H4 (cell line): ENCODE measurements around the gene DSTN. TPM values are rescaled to one million over a fixed set of nuclear protein-coding genes. Genes with fewer than 3 reads are reported as not detected.

Experiments
- DNase-seq: peaks from one replicate; pipeline ENCODE4 v3.0.0-alpha.2; 2015; ENCODE audit warnings: low spot score
- total RNA-seq: library from RNA; depleted of rRNA; stranded (reverse); fragments of >200 nt; shearing (Covaris generic); gene quantifications from 2 replicates; pipeline ENCODE4 v1.2.3, GENCODE V29; 2014

The DSTN gene
- total RNA-seq, 1 experiment from 2014 or later, result 303 TPM

DNA sequence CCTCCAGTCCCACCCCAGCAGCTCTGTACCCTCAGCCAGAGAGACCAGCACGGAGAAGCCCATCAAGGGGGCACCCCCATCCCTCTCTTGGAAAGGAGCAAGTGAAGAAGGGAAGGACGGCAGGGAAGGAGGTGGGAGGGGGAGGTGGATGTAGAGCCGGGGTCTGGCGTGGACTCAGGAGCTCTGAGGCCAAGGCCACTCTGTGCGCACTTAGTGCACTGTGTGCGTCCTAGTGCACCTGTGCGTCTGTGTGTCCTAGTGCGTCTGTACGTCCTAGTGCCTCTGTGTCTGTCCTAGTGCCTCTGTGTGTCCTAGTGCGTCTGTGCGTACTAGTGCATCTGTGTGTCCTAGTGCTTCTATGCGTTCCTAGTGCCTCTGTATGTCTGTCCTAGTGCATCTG is 54.2 kb downstream of the DSTN start:
- DNase-seq, result no peak

DNA sequence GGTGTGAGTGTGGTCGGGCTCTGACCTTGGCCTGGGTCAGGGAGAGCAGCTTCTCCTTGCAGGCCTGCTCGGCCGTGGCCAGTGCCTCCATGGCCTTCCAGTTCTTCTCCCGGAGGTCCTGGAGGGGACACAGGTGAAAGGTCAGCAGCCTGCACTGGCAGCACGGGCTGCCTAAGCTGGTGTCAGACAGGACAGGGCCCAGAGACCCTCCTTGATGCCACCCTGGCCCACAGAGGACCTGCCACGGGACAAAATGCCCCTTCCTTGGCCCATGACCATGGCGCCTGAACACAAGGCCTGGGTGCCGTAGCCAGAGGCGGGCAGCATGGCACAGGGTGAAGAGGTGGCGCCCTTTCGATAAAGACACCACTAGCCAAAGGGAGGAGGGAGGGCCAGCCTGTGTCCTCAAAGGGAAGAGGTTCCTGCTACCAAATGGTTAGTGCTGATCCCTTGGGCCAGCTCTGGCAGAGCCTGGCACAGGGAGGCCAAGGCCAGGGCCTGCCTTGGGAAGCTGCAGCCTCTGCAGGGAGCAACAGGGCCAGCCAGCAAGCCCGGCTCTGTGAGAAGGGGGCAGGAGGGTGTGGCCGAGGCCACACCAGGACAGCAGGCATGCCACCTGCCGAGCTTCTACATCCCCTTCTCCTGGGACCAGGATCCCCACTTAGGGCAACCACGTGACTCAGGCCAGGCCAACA is 54.8 kb downstream of the DSTN start:
- no peak for DNase-seq

DNA sequence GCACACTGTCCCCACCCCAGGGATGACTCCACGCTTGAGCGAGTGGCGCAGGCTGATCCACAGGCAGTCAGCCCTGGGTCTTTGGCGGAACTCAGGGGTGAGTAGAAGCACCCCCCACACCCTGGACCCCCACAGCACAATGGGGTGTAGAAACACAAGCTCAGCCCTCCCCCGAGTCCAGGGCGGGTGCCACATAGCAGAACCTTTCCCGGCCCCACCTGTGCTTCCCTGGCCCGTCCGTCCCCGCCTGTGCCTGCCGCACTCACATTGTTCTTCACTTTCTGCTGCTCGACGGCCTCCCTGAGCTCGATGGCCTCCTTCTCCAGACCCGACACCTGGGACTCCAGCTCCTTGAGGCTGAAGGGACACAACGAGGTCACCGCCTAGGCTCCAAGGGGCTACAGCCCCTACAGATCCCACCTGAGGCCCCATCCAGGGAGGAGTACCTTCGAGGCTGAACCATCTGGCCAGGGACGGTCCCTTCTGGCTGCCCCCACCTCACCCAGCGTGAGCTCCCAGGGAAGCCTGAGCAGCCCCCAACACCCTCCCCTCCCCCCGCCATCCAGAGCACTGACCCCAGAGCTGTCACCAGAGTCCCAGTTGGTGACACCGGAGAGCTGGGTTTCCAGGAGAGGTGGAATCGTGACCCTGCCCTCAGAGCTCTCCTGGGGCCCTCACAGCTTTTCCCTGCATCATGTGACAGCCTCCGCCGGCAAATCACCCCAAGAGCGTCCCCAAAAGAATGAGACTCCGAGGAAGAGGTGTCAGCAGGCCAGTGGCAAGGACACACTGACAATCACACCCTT is 55.6 kb downstream of the DSTN start:
- no peak for DNase-seq

DNA sequence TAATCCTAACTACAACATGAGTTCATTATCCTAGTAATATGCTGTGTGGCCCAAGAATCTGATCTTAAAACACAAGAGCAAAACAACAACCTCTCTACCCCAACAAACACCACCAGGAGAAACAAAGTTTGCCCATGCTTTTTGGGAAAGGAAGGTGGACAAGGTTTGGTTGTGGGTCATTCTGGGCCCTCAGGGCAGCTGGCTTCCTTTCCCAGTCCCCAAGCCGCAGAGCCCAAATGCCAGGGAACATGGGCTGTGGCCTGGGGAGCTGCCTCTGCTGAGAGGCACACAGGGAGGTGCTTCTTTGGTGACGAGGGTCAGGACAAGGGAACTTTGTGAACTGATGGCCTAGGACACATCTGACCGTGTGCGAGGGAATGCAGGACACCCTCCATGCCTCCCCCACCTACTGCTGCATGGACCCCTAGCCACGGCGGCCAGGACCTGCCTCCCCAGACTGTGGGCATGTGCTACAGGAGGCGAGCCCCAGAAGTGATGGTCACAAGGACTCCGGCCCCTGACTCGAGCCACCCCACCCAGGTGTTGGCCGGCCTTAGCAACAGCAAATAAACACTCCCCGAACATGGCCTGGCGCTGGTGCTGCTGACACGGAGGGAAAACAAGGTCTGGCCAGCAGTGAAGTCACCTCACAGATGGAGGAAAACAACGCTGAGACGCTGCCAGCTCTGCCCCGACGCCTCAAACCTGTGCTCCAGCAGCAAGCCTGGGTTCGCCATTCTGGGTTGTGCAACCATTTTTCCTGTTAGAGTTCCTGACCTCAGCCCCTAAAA is 56.5 kb downstream of the DSTN start:
- DNase-seq, result no peak

DNA sequence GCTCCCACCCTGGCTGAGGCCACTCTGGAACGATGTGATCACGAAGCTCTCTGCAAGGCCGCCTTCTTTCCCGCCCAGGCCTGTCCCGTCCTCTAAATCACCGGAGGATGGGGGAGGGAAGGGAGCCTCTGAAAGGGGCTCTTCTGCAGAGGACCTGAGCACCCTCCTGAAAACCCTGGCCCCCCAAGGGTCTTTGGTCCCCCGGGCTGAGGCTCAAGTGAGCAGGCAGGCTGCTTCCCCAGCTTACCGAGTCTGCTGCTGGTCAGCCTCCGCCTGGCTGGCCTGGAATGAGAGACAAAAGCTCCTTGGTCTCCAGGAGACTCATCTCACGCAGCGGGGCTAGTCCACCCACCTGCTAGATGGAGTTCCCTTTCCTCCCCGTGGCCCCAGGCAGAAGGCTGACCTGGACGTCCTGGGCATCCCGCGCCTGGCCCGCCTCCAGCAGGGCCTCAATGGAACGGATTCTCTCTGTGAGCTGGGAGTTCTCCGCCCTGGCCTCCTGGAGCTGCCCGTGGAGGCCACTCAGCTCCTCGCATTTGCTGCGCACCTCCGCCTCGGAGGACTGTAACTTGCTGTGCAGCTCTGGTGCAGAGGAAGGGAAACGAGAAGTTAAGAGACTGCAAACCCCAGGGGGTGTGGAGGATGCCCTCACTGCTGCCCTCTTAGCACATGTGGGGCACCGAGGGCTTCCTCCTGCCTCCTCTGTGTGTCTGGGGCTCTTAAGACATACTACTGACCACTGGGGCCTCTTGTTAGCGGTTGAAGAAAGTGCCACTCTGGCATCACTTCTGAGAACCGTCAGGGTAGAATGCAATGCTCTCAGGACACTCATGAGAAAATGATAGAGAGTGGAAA is 57.5 kb downstream of the DSTN start:
- no peak for DNase-seq

DNA sequence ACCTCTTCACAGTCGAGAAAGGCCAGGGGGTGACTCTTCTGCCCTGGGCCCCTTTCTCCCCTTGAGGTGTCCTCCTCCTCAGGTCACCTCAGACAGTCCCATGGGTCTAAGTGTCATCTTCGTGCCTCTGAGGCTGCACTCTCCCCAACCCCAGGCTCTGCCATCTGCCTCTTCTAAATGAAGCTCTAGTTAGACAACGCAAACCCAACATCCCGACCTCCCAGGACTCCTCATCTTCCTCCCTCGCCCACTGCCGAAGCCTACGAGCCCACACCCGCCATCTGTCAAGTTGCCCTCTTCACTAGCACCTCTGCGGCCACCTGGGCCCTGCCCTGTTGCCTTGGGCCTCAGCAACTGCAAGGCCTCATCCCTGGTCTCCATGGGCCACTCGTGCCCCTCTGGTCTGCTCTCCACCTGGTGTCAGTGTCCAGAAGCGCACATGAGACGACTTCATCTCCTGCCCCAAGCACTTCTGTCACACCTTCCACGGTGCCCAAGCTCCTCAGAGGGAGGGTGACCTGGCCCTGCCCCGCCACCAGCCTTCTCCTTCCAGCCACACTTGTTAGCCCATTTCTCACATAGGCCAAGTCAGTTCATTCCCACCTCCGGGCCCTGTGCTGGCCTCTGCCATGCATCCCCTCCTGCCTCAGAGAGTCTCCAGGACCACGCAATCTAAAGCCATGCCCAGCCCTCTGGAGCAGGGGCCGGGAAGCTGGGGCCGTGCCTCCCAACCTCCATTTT is 58.4 kb downstream of the DSTN start:
- no peak for DNase-seq

DNA sequence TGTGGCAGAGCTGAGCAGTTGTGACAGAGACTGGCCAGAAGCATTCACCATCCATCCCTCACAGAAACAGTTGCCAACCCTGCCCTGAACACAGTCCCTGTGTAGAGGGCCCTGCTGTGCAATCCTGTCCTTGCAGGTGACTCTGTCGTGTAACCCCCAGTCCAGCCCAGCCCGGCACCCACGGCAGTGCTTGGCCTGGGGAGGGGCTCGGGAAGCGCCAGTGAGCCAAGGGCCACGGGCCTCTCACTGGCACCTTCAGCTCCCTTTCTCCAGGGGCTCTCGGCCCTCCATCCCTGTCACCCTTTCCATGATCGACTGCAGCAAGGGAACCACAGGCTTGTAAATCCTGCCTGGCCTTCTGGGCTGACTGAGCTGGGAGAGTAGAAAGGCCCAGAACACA is 59.1 kb downstream of the DSTN start:
- DNase-seq, result no peak

DNA sequence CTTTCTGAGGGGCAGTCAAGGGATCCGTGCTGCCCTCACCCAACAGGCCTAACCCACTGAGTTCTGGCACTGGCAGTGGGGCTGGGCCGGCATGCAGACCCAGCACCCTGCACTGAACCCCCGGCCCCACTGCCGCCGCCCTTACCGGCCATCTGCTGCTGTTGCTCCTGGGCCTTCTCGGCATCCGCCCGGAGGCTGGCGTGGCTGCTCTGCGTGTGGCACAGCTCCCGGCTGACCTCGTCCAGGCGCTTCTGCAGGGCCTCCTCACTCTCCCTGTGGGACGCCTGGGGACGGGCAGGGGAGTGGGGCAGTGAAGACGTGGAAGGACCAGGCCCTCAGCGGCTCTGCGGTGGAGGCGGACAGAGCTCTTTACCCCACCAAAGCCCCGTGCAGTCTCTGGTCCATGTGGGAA is 59.8 kb downstream of the DSTN start:
- no peak for DNase-seq

DNA sequence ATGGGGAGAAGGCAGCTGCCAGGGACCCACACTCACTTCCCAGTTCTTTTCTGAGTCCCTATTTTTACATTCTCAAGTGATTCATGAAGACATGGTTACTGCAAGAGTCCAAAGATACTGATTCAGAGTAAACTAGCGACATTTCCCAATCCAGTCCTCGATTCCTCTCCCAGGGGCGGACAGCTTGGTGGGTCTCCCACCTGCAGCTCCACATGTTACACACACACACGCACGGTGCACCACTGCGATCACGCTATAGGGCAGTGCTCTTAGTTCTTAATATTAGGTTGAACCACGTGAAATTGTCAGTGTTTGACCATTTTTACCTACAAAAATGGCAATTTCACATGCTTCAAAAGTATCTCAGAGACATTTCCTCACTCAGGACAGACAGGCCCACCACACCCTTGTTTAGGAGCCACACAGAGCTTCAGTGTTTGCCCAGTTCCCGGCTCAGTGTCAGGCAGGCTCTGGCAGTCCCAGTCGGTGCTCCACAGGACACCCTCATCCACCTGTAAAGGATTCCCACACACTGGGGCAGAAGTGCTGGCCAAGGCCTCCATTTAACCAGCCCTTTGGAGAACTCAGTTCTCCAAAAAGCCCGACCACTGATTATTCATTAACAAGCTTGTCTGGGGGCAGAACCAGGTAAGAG is 60.4 kb downstream of the DSTN start:
- no peak for DNase-seq

DNA sequence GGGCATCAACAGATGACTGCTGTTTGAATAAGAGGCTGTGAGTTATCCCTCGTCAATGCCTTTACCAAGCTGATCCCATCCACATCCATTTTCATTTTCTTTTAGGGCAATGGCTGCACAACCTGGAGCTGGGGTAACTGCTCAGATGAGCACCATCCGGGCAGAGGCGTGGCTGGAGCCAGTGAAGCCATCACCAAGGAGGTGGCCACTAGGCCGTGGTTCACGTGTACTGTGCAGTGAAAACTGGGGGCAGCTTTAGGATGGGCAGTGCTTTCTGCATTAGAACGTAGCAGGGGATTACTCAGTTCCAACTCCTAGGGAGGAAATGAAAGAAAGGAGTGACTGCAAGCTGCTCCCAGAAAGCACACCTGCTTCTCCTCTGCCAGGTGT is 60.9 kb downstream of the DSTN start:
- no peak for DNase-seq

DNA sequence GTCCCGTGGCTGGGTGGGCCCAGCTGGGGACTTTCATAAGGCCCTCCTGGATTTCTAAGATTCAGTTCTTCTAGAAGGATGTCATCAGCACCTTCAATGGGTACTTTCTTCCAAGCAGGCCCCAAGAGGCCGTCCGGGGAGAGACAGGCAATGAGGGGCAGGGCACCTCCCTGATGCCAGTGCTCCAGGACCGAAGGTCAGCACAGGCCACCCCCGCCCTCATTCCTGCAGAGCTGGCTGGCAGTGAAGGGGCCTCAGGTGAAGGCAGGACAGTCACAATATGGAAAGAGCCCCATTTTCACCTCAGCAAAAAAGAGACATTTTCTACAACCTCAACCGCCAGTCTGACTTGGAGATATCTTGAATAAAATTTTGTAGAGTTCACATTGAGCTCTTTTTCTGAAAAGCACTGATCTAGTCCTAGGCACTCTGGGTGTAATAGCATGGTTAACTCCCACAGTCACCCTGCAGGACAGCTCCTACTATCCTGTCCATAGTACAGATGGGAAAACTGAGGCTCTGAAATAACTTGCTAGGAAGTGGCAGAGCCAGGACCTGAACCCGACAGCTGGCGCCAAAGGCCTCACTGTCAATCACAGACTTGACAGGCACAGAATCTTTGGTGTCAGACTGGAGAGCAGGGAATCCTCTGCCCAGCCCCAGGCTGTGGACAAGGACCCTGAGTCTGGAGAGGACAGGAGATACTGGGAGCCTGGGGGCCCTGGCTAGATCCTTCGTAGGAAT is 61.9 kb downstream of the DSTN start:
- DNase-seq, result no peak

DNA sequence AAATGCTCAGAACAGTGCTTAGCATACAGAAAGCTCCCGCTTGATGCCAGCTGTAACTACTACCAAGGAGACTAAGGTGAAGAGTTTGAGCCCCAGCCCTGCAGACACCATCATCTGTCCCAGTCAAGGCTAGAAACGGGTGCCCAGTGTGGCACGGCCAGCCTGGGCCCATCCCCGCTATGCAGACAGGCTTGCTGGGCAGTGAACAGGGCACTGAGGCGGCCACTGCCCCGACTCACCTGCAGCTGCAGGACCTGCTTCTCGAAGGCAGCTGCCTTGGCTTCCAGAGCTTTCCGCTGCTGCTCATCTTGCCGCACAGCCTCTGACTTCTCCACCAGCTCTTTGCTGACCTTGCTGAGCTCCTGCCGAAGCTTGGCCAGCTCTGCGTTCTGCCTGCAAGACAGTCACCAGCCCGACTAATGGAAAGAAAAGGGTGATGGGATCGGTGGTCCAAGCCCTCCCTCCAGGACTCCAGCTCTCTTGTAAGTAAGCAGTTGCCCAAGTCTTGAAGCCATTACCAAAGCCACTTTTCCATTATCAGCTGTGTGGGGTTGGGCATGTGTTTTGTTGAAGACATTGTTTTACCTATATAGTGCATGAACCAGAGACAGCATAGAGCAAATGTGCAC is 63.5 kb downstream of the DSTN start:
- no peak for DNase-seq

DNA sequence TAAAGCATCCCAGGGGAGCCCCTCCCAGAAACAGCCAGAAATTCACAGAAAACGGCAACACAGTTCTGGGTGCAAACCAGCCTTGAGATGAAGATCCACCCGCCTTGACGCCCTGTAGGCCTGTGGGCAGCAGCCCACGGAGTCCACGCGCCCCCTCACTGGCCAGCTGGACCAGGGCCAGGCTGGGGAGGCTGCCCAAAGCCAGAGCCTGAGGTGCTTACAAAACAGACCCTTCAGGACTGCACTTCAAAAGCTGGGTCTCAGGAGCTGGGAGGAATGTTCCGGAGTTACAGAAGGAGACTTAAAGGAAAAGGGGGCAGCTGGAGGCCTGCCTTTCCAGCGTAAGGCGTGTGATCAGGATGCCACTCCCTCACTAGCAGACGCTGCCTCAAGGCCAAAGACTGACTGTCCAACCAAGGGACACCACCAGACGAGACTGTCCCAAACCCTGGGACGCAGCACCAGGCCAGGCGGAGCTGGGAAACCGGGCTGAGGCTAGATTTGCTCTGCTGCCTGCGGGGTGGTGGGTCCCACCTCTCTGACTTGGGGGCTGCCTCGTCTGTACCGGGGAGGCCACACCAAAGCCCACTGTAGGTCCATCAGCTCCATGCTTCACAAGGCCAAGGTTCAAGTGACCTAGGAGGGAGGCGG is 64.1 kb downstream of the DSTN start:
- no peak for DNase-seq

DNA sequence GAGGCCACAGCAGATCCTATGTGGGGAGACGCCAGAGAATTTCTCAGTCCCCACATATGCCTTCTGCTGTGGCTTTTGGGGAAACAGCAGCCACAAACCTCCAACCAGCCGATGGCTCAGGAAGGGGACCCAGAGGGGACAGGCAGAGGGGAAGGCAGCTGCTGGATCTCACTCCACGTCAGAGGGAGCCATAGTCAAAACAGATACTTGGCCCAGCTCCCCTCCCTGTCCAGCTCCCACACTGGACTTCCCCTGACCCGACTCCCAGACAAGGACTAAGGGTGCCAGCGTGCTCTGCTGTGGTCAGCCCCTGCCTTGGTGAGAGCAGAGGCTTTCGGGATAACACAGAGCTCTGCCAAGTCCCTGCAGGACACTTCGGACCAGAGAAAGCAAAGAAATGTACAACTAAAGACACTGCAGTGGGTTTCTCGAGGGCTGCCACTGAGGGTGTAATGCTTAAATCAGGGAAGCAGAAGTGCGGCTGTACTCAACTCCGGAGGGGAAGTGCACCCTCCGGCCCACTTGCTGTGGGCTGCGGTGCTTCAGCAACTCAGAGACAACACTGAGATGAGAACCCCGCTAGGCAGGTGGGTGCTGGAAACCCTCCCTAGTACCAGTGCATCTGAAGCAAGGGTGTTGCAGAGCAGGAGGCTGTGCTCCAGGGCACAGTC is 64.9 kb downstream of the DSTN start:
- DNase-seq, result no peak

DNA sequence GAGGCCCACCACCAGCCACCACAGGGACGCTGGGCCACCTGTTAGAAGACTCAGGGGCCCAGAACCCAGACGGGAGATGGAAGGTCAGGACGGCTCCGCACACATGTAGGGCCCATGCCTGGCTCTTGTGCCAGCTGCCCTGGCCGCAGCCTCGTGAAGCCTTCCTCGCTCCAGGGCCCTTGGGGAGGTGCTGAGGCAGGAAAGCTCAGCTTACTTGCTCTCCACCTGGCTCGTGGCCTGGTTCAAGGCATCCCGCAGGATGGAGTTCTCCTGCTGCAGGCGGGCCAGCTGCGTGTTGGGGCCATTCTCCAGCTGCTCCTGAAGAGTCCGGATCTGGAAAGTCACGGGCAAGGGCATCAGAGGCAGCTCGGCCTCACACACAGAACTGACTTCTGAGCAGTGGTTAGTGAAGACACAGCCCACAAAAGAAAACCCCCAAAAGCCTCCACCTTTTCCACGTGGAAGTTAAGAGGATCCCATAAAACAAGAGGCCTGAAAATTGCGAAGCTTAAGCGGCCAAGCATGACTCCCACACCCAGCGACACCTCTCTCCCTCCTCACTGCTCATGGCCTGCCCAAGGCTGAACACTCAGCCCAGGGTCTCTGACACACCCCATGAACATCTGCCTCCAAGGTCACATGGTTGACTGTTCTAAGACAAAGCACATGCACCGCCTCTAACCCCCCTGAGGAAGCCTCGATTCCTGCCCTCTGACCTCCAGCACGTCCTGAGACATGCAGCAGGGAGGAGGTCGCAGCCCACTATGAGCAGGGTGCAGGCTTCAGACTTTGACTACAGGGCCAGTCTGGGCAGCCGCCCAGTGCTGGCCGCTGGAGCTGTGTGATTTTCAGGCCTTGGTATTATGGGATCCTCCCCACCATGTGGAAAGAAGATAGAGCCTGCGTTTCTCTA is 65.7 kb downstream of the DSTN start:
- no peak for DNase-seq

DNA sequence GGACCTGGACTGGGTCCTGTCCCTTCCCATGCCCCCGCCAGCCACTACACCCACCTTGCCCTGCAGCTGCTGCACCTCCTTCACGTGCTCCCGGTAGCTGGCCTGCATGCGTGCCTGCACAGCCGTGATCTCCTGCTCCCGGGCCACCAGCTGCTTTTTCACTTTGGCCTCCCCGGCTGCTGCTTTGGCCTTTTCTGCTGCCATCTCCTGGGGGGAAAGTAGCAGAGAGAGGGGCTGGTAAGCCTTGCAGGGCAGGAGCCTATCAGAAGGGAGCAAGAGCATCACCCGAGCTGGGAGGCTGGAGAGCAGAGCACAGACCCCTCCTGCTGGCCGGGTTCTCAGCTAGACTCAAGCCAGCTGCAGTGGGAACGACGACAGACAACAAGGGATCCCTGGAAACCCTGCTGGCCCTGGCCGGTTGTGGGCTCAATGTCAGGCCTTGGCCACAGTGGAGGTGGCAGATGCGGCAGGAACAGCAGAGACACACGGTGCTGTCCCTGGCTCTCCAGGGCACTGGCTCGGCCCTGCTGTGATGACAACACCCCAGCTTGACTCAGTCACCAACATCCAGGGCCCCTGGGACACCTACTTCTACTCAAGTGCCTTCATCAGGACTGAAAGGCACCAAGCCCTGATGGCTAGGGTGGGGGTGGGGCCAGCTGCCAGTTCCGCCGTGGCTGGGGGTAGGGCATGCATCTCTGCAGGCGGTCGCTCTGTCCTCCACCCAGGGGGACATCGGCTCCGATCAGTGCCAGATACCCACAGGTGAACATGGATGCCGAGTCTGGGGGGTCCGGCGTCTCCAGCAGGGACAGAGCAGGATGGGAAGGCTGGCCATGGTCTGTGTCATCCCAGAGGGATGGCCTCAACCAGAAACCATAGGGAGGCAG is 66.9 kb downstream of the DSTN start:
- DNase-seq, result no peak
